Fibroblast of pulmonary artery (primary cell): ENCODE data around the gene OR2T35.
"Not testable (repeated sequence)": the region's sequence is repeated elsewhere in the genome, so short reads cannot be mapped to it uniquely, and the experiment has no call there.

Experiments used
- DNase-seq: peaks from one replicate; pipeline ENCODE4 v3.0.0-alpha.2; 2010; ENCODE audit warnings: low read depth
- H3K4me3 ChIP-seq: replicated peaks from 2 replicates; pipeline ENCODE4 v1.5.1; 2011; ENCODE audit warnings: low read depth, mild to moderate bottlenecking, control low read depth, low read length, moderate library complexity
- TF ChIP-seq, protein P1 (sequence below): IDR thresholded peaks from 2 replicates; pipeline ENCODE4 v1.5.1; 2011; ENCODE audit warnings: mild to moderate bottlenecking, control low read depth, low read length, inconsistent platforms; ENCODE audit errors: missing control alignments

OR2T35 gene, protein sequence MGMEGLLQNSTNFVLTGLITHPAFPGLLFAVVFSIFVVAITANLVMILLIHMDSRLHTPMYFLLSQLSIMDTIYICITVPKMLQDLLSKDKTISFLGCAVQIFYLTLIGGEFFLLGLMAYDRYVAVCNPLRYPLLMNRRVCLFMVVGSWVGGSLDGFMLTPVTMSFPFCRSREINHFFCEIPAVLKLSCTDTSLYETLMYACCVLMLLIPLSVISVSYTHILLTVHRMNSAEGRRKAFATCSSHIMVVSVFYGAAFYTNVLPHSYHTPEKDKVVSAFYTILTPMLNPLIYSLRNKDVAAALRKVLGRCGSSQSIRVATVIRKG

DNA sequence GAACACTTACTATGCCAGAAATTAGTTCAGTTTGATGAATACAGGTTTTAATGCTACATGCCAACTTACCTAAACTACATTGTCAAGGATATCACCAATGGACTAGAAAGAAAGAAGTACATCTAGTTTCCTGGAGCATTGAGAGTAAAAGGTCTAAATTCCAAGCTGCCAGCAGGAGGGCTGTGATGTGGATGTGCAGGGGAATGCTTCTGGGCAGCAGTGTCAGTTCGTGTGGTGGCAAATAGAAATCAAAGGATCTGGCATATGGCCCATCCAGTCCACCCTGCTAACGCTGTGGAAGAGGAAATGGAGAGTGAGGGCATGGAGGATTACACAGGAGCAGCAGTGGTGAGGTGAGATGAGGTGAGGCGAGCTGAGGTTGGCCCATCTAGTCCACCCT is at the start of gene OR2T35:
Gene OR2T35, minus strand, starts transcription at position 101 of the 400 bp plus-strand sequence. CDS start 6,020 bp downstream, outside the sequence.
- not testable (repeated sequence) for H3K4me3 ChIP-seq, DNase-seq

DNA sequence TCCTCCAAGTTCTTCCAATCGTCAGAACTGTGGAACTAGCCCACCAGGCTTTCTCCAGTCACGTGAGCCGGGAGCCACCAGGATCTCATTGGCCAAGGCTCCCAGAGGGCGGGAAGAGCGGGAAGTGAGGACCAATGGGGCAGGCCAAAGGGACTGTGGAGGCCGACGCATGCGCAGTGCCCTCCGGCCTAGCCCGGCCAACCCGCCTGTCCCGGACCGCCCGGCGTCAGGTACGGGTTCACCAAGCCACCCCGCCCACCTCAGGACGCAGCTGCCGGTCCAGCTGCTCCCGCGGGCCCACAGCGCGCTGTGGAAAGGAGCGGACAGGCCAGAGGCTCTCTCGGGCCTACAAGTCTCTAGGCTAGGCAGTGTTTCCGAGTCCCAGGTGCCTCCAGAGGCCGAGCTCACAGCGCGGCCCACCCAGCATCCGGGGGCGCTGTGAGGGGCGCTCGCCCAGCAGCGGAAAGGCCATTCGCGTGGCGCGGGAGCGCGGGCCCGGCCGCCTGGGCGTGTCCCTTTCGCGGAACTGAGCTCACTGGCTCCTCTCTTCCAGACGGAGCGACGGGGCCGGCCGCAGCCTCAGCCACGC is 46.6 kb upstream of the OR2T35 start:
- H3K4me3 ChIP-seq: no peak overlapping the region
- TF ChIP-seq, protein P1, sequence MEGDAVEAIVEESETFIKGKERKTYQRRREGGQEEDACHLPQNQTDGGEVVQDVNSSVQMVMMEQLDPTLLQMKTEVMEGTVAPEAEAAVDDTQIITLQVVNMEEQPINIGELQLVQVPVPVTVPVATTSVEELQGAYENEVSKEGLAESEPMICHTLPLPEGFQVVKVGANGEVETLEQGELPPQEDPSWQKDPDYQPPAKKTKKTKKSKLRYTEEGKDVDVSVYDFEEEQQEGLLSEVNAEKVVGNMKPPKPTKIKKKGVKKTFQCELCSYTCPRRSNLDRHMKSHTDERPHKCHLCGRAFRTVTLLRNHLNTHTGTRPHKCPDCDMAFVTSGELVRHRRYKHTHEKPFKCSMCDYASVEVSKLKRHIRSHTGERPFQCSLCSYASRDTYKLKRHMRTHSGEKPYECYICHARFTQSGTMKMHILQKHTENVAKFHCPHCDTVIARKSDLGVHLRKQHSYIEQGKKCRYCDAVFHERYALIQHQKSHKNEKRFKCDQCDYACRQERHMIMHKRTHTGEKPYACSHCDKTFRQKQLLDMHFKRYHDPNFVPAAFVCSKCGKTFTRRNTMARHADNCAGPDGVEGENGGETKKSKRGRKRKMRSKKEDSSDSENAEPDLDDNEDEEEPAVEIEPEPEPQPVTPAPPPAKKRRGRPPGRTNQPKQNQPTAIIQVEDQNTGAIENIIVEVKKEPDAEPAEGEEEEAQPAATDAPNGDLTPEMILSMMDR: no peak
- no peak for DNase-seq

DNA sequence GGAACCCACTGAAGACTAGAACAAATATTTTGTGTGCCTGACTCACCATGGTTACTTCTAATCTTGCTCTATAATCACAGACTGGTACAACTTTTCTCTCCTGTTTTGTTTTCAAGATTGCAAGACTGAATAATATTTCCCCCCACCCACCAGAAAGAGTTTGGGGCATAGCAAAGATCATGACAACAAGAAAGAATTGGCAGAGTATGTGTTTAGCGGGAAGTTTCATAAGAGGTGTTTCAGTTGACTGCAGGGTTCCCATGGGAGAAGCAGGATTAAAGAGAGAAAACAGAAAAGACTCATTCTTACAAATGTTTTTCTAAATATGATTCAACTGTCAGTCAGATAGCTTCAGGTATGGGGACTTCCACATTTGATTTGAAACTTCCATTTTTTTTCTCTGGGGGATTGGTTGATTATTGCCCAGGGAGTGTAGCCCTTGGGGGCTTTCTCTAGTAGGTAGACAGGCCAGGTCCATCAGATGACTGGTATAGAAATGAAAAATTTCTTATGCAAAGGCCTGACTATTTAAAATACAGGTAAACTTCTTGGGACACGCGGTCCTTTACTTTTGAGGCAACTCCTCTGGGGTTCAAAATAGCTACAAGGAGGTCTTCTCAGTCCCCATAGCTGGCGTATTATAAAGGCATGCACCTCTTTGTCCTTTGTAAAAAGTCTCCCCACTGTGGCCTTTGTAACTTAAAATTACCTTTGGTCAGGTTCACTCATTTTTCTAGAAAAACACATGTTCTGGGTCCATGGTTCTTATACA is 43.6 kb upstream of the OR2T35 start:
- TF ChIP-seq, protein P1: no peak
- no peak for DNase-seq
- no peak overlapping the region for H3K4me3 ChIP-seq

DNA sequence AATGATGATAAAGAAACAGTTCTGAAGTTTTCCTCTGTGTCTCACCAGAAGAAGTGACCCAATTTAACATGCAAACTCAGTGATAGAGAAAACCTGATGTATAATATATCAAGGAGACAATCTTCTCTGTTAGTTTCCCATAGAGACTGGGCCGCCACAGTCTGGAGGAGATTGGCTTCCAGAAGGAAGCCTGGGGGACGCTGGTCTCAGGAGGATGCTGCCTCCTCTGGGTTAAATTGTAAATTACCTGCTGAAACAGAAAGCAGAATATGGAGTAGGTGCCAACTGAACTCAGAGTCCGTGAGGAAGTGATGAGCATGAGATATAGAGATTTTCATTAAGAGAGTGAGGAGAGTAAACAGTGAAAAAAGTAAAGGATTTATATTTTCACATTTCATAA is 41.7 kb upstream of the OR2T35 start:
- H3K4me3 ChIP-seq: no peak overlapping the region
- DNase-seq: no peak
- TF ChIP-seq, protein P1: no peak

DNA sequence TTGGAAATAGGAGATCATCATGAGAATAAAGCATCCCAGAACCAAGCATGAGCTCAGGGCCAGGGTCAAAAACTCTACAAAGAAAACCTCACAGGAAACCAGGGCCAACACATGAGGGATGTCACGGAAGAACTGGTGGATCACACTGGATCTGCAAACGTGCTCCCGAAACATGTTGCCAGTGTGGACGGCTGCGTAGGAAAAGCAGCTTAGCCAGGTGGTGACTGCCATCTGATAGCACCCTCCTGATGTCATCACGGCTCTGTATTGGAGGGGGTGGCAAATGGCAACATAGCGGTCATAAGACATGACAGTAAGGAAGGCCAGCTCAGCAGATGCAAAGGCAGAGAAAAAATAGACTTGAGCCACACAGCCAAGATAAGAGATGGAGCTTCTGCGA is 36.6 kb upstream of the OR2T35 start:
- TF ChIP-seq, protein P1: no peak
- no peak for DNase-seq
- H3K4me3 ChIP-seq: no peak overlapping the region

DNA sequence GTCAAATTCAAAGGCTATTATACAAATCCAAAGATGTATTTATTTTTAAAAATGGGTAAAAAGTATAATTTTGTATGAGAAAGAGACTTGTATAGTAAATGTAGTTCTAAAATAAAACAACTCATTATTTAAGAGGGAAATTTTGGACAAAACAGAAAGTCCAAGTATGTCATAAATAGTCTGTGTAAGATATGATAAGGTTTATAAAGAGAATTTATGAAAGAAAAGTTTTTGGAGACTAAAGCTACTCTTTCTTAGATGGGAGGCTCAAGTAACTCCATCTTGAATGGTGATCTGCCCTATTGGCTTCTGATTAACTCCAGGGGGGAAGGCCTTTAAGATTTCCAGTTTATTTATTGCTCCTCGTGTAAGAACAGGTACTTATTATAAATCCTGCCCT is 24.9 kb upstream of the OR2T35 start:
- H3K4me3 ChIP-seq: no peak overlapping the region
- no peak for DNase-seq
- TF ChIP-seq, protein P1: no peak

DNA sequence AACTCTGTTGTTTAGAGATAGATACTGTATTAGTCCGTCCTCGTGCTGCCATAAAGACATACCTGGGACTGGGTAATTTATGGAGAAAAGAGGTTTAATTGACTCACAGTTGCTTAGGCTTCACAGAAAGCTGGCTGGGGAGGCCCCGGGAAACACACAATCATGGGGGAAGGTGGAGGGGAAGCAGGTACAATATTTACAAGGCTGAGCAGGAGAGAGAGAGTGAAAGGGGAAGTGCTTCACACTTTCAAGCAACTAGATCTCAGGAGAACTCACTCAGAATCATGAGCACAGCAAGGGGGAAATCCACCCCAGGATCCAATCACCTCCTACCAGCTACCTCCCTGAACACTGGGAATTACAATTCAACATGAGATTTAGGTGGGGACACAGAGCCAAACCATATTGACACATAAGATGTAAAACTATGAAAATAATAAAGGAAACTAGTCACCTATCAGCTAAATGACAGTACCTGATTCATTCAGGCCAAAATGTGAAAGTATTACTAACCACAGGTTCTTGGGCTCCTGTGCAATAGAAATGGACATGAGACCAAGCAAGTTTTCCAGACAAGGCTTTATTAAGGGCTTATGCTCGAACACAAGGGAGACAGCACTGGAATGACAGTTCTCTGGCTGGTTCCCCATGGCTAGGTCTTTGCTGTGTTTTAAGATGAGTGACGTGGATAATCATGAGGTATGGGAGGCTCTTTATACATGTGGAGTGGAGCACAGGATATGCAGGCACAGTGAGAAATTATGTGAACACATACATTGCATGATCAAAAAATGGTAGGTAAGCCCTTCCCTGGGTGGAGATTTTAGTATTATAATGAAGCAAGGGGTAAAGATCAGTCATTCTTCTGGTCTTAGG is 18.6 kb upstream of the OR2T35 start:
- not testable (repeated sequence) for DNase-seq, H3K4me3 ChIP-seq

DNA sequence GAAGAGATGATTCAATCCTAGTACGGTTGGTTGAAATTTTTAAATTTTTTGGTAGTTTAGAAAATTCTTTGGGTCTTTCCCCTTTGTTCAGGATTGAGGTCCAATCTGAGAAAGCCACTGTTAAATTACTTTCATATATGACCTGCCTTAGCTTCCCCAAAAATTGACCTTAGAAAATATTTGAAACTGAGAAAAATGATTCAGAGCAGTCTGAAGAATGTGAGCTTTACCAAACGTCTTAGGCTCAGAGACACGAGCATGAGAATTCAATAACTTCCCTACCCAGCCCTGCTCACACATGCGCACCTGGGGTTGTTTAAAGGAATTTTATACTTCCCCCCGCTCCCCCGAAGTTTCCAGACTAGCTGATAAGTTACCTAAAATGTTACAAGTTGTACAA is 11.7 kb upstream of the OR2T35 start:
- not testable (repeated sequence) for H3K4me3 ChIP-seq

DNA sequence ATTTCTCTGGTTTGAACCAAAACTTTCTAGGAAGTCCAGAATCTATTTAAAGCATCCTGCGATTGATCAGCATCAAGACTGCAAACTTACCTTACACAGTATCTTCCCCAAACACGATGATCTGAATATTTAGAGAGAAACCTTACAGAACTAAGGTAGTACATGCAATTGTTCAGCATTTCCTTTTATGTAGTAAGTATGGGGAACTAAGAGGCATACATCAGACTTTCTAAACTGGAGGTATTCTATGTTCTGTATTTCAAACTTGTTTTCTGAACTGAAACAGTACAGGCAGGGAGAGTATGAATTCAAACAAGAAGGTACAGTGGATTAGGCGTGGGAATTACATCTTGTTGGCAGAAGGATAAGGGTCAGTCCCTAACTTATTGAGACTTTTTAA is 10.3 kb upstream of the OR2T35 start, which contains the start of gene OR2T27:
Gene OR2T27, minus strand, starts transcription at position 175 of the 400 bp plus-strand sequence. CDS start 4,644 bp downstream, outside the sequence.
- DNase-seq: not testable (repeated sequence)

More for the DNA sequence above, 11.7 kb upstream of the OR2T35 start:
- DNase-seq: not testable (repeated sequence)

DNA sequence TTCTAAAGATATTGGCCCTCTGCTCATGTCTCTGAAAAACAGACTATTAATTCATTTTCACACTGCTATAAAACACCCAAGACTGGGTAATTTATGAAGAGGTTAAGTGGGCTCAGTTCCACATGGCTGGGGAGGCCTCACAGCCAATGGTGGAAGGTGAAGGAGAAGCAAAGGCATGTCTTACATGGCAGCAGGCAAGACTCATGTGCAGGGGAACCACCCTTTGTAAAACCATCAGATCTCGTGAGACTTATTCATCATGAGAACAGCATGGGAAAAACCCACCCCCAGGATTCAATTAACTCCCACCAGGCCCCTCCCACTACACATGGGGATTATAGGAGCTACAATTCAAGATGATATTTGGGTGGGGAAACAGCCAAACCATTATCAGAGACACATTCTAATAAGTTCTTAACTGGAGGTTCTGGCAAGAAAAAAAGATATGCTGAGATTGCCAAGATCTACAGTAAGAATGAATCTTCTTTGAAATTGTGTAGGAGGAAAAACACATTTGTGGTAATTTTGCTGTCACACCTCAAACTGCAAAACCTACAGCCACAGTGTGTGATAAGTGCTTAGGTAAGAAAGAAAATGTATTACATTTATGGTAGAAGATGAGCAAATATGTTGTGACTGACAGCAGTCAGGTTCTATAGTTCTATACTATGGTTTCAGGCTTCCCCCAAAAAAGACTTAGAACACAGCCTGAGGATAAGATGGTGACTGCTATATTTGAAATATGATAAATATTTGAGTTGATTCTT is 3.9 kb upstream of the OR2T35 start:
- H3K4me3 ChIP-seq, DNase-seq: not testable (repeated sequence)

More for the DNA sequence above, 10.3 kb upstream of the OR2T35 start, which contains the start of gene OR2T27:
- H3K4me3 ChIP-seq: not testable (repeated sequence)
